Measurements from ENCODE around the gene ABCF2. TPM values are rescaled to one million over a fixed set of nuclear protein-coding genes. Genes with fewer than 3 reads are reported as not detected.
A peak's percentile ranks its signal among the peaks of the same experiment; 100 is the strongest.

ABCF2 gene
- total RNA-seq, 4 donors from 2014 or later, result 28.5 to 93.4 (median 44.7) TPM

DNA sequence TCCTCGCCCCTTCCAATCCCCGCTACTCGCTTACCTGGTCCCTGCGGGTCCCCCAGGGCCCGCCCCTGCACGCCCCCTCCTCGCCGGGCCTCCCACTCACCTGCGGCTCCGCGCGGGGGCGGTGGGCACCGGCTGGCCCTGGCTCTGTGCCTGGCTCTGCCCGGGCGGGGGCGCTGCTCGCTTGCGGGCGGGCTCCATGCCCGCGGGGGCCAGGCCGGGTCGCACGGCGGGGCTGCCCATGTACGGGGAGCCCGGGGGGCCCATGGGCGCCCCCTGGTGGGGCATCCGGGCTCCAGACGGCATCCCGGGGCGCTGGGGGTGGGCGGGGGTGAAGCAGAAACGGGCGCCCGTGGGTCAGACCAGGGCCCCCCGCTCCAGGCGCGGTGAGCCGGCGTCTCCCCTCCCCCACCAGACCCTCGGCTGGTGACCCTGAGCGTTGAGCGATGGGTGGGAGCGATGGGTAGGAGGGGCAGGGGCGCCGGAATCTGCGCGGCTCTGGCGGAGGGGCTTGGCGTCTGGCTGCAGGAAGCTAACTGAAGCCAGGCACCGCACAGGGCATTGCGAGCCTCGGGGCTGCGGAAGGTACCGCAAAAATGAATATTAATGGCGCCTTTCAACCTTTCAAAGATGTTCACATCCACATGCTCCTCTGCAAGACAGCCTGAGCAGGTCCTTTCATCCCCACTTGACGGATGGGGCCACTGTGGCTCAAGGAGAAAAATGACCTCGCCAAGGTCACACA, 18.5 kb upstream of the ABCF2 start:
- DNase-seq (ENCODE audit: low spot score) (no peak), ATAC-seq (ENCODE audit: low FRiP score) (no peak)
- TF ChIP-seq, protein P1, sequence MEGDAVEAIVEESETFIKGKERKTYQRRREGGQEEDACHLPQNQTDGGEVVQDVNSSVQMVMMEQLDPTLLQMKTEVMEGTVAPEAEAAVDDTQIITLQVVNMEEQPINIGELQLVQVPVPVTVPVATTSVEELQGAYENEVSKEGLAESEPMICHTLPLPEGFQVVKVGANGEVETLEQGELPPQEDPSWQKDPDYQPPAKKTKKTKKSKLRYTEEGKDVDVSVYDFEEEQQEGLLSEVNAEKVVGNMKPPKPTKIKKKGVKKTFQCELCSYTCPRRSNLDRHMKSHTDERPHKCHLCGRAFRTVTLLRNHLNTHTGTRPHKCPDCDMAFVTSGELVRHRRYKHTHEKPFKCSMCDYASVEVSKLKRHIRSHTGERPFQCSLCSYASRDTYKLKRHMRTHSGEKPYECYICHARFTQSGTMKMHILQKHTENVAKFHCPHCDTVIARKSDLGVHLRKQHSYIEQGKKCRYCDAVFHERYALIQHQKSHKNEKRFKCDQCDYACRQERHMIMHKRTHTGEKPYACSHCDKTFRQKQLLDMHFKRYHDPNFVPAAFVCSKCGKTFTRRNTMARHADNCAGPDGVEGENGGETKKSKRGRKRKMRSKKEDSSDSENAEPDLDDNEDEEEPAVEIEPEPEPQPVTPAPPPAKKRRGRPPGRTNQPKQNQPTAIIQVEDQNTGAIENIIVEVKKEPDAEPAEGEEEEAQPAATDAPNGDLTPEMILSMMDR (IDR thresholded peaks at IDR 0.05), result no peak

DNA sequence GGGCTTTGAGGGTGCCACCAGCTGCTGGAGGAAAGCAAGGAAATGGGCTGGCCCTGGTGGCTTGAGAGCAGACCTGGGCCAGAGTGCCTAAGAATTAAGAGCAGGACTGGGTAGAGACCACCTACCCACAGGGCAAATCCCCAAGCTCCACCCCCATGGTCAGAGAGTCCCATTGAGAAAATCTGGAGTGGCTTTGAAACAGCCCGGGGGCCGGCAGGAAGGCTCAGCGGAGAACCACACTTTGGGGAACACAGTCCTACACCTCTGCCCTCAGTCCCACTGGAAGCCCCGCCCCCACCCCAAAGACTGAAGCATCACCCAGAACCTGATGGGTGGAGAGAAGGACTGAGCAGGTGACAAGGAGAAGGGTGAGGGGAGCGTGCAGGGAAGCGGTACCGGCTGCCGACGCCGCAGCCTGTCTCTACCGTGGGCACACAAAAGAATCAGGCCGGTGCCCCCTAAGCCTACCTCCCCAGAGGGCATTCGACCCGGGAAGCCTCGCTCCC, 17.9 kb upstream of the ABCF2 start:
- DNase-seq (ENCODE audit: low spot score), result no peak
- TF ChIP-seq, protein P1 (IDR thresholded peaks at IDR 0.05), result no peak
- ATAC-seq (ENCODE audit: low FRiP score), result no peak

- no peak for DNase-seq (ENCODE audit: low spot score)
Measured at GRCh38 chr7:151244196-151244840, 17.3 kb upstream of the ABCF2 start.

GRCh38 chr7:151243408-151244195, 16.6 kb upstream of the ABCF2 start:
- ATAC-seq (ENCODE audit: low FRiP score) (no peak), DNase-seq (ENCODE audit: low spot score) (no peak)
- TF ChIP-seq, protein P1 (IDR thresholded peaks at IDR 0.05), result no peak

More at GRCh38 chr7:151244196-151244840, 17.3 kb upstream of the ABCF2 start:
- peak; percentile 20 for ATAC-seq (ENCODE audit: low FRiP score)
- TF ChIP-seq, protein P1 (IDR thresholded peaks at IDR 0.05), result peak in 1 of 3 donors; percentile 26

DNA sequence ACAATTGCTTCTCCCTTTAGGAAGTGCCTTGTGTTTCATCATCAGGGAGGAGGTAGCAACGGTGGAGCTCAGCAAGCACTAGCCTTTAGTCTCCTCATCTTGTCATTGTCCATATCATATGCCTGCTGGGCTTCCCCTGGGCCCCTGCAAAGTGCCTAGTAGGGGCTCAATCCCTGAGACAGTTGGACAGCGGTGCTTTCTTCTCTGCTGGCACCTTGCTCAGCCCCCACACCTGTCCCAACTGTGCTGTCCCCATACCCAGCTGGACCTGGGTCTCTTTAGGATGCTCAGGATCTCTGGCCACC, 16.0 kb upstream of the ABCF2 start:
- no peak for ATAC-seq (ENCODE audit: low FRiP score)
- no peak for DNase-seq (ENCODE audit: low spot score)
- TF ChIP-seq, protein P1 (IDR thresholded peaks at IDR 0.05), result no peak

DNA sequence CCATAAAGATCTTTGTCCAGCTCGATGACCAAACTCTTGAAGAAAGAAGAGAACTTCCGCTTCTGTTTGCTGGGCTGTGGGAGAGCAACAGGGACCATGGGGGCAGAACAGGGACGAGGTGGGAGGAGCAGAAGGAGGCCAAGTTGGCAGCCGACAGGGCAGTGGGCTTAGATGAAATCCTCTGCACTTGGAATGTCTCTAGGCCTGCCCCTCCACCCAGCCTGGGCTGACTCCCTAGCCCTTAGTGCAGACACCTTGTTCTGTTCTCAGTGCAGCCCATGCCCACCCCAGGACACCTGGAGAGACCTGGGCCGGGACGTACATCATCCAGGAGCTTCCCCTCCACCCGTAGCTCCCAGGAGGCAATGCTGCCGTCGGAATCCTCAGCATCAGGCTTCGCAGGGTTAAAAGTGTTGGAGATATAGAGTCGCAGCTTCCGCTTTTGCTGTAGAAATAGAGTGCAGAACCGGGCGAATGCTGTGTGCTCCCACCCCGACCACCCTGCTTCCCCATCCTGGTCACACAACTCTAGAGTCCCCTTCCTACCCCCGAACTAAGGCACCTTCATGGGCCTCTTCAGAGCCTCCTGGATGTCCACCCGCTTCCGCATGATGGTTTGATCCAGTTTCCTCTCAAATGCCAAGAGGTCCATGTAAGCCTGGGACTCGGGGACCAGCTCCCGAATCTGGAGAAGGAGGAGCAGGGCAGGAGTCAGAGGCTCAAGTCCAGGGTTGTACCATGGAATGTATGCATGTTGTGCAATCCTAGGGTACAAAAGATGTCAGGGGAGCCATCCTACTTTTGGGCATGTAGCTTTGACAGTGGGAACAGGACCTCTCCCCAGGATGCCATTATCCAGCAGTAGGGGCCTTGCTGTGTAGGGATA, 15.4 kb upstream of the ABCF2 start:
- no peak for DNase-seq (ENCODE audit: low spot score)
- TF ChIP-seq, protein P1 (IDR thresholded peaks at IDR 0.05), result no peak

More for the DNA sequence above, 15.4 kb upstream of the ABCF2 start:
- no peak for ATAC-seq (ENCODE audit: low FRiP score)

All from omental fat pad (tissue), 4 donors.